Stimulated activated CD4-positive, alpha-beta T cell treated with anti-CD3 and anti-CD28 coated beads, Interleukin-1b, Interleukin-23, amount 100 ng/mL, for 48 hours (primary cell): ENCODE measurements around the gene BSDC1.
"Not testable (repeated sequence)": the region's sequence is repeated elsewhere in the genome, so short reads cannot be mapped to it uniquely, and the experiment has no call there.

Source experiments
- DNase-seq: peaks from one replicate; pipeline ENCODE4 v3.0.0-alpha.2; 2020

The BSDC1 gene

GRCh38 chr1:32355778-32356177, 38.5 kb downstream of the BSDC1 start:
- DNase-seq: not testable (repeated sequence)

DNA sequence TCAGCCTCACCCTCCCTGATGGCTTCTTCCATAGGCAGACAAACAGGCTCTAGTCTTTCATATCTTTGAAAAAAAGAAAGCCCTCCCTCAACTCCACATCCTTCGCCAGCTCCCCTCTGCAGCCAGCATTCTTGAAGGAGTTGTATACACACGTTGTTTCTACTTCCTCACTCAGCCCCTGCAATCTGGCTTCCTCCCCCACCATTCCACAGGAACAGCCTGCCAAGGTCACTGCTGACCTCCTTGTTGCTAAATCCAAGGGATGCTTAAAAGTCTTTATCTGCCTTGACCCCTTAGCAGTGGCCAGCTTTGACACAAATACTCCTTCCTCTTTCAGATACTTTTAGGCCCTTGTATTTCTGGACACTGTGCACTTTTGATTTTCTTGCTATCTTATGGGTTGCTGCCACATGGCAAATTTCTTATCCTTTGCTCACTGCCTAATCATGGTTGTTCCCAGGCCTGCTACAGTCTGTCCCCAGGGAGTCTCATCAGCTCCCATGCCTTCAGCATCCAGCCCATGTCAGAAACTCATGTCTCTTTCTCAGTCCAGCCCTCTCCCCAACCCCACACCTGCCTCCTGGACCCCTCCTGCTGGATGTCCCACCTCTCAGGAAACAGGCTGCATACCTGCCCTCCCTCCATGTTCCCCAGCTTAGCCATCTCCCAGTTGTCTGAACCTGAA, 40.2 kb downstream of the BSDC1 start:
- DNase-seq: no peak

- DNase-seq: no peak
Observed at GRCh38 chr1:32353431-32353830, 40.8 kb downstream of the BSDC1 start.

DNA sequence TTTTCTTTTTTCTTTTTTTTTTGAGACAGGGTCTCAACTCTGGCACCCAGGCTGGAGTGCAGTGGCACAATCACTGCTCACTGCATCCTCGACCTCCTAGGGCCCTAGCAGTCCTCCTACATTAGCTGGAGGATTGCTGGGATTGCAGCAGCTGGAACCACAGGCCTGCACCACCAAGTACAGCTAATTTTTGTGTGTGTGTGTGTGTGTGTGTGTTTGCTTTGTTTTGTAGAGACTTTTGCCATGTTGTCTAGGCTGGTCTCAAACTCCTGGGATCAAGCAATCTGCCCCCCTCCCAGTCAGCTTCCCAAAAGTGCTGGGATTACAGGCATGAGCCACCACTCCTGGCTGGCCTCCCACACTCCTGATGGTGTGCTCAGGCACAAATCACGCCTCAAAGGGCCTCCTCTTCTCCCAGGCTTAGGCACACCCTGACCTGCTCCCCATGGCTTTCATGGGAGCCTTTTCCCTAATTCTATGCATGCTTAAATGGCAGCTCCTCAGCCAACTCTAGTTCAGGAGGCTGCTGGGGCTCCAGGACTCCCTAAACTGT, 41.3 kb downstream of the BSDC1 start:
- no peak for DNase-seq

- DNase-seq: no peak
Observed at GRCh38 chr1:32352239-32352745, 41.9 kb downstream of the BSDC1 start.

DNA sequence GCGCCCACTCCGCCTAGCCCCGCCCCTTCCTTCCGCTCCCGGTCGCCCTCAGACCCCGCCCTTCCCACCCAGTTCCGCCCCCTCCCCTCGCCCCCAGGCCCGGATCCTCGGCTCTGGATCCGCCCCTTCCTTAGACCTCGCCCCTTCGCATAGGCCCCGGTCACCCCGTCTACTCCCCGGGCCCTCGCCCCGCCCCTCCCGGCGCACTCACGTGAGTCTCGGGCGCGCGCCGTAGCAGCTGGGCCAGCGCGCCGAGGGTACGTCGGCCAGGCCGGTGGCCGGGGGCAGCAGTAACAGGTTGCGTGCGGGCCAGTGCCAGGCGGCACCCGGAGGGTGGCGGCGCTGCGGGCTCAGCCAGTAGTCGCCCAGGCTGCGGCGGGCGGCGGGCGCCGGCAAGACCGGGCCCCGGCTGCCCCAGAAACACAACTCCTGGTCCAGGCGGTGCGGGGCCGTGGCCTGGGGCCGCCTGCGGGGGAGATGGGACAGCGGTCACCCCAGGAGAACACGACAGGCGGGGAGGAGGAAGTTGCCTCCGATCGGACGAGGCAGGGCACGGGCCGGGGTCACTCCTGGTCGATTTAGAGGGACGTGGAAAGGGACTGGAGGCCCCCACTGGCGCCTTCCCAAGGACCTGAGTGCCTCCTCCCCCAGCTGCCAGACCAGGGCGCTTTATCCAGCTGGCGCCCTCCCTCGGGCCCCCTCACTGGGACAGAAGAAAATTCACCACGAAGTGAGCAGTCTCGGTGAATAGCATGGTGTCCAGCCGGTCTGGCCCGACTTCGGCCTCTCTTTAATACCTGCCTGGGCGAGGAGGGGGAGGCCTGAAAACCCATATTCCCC, 42.6 kb downstream of the BSDC1 start:
- peak; percentile 92 for DNase-seq

DNA sequence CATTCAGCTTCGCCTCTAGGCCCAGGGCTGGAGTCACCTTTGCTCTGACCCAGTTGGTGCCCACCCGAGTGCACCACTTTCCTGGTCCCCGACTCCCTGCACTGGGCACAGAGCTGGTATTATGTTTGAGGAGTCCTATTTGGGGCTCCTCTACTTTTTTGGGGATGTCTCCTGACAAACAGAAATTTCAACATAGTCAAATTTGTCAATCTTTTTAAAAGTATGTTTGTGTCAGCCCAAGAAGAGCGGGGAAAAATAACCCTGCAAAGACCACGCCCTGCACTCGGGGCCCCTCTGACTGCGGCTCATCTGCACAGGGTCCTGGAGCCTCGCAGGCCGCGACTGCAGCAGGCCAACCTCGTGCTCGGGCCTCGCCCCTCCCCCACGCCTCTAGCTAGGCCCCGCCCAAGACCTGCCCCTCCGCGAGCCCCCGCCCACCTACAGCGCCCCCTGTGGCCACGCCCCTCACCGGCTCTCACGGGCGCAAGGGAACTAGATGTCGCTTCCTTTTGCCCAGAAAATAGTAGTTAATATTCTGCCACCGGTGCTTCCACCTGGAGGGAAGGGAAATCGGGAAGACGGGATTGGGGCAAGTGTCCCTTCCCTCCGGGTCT, 43.3 kb downstream of the BSDC1 start:
- DNase-seq: peak; percentile 82

DNA sequence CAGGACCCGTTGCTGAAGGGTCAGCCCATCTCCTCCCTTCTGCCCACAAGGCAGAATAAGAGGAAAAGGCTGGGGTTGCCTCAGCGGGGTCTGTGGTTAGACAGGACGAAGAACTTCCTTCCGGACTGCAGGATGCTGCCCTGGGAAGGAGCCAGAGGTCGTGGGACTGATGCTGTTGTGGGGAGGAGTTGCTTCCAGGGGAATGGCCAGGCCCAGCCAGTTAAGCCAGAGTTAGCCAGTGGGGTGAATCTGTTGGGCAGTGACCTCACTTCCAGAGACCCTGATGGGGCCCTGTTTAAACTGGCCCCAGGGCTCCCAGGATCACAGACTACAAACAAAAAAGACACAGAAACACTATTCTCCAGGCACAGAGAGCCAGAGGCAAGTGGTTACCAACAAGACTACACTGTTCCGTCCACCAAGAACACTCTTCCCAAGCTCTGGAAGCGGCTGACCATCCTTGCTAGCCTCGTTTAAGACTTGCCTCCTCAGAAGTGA, 45.0 kb downstream of the BSDC1 start:
- DNase-seq: no peak

DNA sequence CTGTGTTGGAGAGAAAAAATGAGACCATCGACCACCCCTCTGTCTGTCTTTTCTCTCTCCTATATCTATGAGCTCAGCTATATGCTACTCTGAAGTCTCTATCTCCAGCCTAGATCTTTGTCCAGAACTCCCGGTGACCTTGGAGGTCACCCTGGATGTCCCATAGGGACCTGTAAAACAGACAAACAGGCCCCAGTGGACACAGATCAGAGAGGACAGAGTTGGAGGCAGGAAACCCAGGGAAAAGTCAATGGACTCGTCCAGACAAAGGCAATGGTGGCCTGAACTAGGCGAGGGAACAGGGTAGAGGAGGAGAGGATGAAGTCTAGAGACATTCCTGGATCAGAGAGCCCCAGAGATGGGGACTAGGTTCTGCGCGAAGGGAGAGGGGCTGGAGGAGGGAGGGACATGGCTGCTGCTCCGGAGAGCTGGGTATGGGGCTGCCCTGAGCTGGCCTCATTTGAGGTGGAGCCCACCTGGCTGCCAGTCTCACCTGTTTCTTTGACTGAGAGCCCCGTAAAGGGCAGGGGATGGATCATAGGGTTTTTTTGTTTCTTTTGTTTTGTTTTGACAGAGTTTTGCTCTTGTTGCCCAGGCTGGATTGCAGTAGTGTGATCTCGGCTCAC, 47.6 kb downstream of the BSDC1 start:
- no peak for DNase-seq

GRCh38 chr1:32345289-32345827, 48.9 kb downstream of the BSDC1 start:
- no peak for DNase-seq

GRCh38 chr1:32342704-32343103, 51.5 kb downstream of the BSDC1 start:
- DNase-seq: no peak

GRCh38 chr1:32341971-32342370, 52.3 kb downstream of the BSDC1 start:
- DNase-seq: no peak

GRCh38 chr1:32341186-32341757, 53.0 kb downstream of the BSDC1 start:
- no peak for DNase-seq

GRCh38 chr1:32339363-32339978, 54.8 kb downstream of the BSDC1 start:
- peak; percentile 66 for DNase-seq

- no peak for DNase-seq
Observed at GRCh38 chr1:32338637-32339145, 55.5 kb downstream of the BSDC1 start.

GRCh38 chr1:32337855-32338636, 56.2 kb downstream of the BSDC1 start:
- no peak for DNase-seq

GRCh38 chr1:32336963-32337675, 57.1 kb downstream of the BSDC1 start:
- DNase-seq: peak; percentile 63

GRCh38 chr1:32336591-32336932, 57.7 kb downstream of the BSDC1 start:
- DNase-seq: no peak

GRCh38 chr1:32335790-32336590, 58.3 kb downstream of the BSDC1 start, which contains the start of gene MARCKSL1:
Gene MARCKSL1, minus strand, starts transcription at chr1:32336233. Its CDS starts 200 bp downstream, at chr1:32336033.
- peak; percentile 80 for DNase-seq
